Stomach (tissue), 9 donors: ENCODE measurements around the gene RET. TPM values are rescaled to one million over a fixed set of nuclear protein-coding genes. Genes with fewer than 3 reads are reported as not detected.

Experiments used
- DNase-seq, 2 donors: peaks; one replicate each; pipeline versions ENCODE4 v3.0.0 to v3.0.0-alpha.2; 2013 to 2019
- H3K27ac ChIP-seq, 5 donors: fragments of 200-600 bp in 4 of 5; sonication (generic) in 4 of 5; one replicate each; pipeline ENCODE4 v1.5.1; 2013 to 2019; ENCODE audit warnings: mild to moderate bottlenecking in 1 of 5, moderate library complexity in 1 of 5
- H3K27me3 ChIP-seq, 3 donors: fragments of 200-600 bp; sonication (generic); one replicate each; pipeline ENCODE4 v1.5.1; 2017 to 2019; ENCODE audit warnings: mixed run types in 1 of 3
- H3K36me3 ChIP-seq, 4 donors: fragments of 200-600 bp; sonication (generic); 1 replicate in 3 of 4; 2 replicates in 1 of 4; pipeline ENCODE4 v1.5.1; 2016 to 2019
- H3K4me1 ChIP-seq, 4 donors: fragments of 200-600 bp; sonication (generic); one replicate each; pipeline ENCODE4 v1.5.1; 2016 to 2019
- H3K4me3 ChIP-seq, 4 donors: fragments of 200-600 bp; sonication (generic) in 3 of 4; one replicate each; pipeline ENCODE4 v1.5.1; 2016 to 2019; ENCODE audit warnings: mild to moderate bottlenecking in 1 of 4
- H3K9me3 ChIP-seq, 4 donors: fragments of 200-600 bp; sonication (generic); one replicate each; pipeline ENCODE4 v1.5.1; 2016 to 2019
- EP300 ChIP-seq: sonication (generic); formaldehyde crosslinking; IDR thresholded peaks from one replicate; pipeline ENCODE4 v1.6.1; 2017; ENCODE audit warnings: antibody characterized with exemption
- POLR2A ChIP-seq, 4 donors: fragments of 450-650 bp; IDR thresholded peaks; one replicate each; pipeline ENCODE4 v1.6.1; 2016; ENCODE audit warnings: antibody characterized with exemption in 4 of 4, control low read depth in 2 of 4, mild to moderate bottlenecking in 1 of 4, moderate library complexity in 1 of 4
- POLR2AphosphoS5 ChIP-seq, 3 donors: sonication (generic); formaldehyde crosslinking; IDR thresholded peaks; one replicate each; pipeline ENCODE4 v1.6.1; 2016; ENCODE audit warnings: antibody characterized with exemption in 3 of 3
- WGBS, 5 donors: extraction: QIAGEN DNeasy Blood & Tissue Kit in 3 of 5; methylation state at CpG; one replicate each; pipeline versions ENCODE4 v1.1.5 to v1.1.7; 2013 to 2018; 5-methylcytosine and 5-hydroxymethylcytosine counted together
- intact Hi-C: fragments of 100-400 bp; cut with DNase I; formaldehyde crosslinking; loops from one replicate; pipeline ENCODE4 v1.15.1; 2023; ENCODE audit warnings: low total_unique reads
- polyA plus RNA-seq, 3 donors: library from polyadenylated mRNA; stranded (reverse); fragments of 200-250 nt; gene quantifications; one replicate each; pipeline ENCODE4 v1.2.3, GENCODE V29; 2013
- total RNA-seq, 5 donors: library from RNA; depleted of rRNA; stranded (reverse); fragments of >200 nt; gene quantifications; one replicate each; pipeline versions ENCODE4 v1.1.0 to v1.2.3, GENCODE V29; 2014 to 2016
- TF ChIP-seq, protein P1 (sequence below), 7 experiments: fragments of 450-650 bp in 4 of 7; fragments of 200-600 bp in 3 of 7; sonication (generic) in 3 of 7; IDR thresholded peaks; one replicate each; pipeline ENCODE4 v1.5.1; 2016 to 2019; ENCODE audit warnings: antibody characterized with exemption in 7 of 7, control low read depth in 2 of 7, mild to moderate bottlenecking in 1 of 7
- donor health status: healthy with polysubstance abuse.
- donor health status: Bipolar disorder and iron deficiency.
- donor health status: healthy.

RET gene
- total and polyA plus RNA-seq, 8 donors: 0.31 to 9.8 (median 2.5) TPM; not detected in 2

DNA sequence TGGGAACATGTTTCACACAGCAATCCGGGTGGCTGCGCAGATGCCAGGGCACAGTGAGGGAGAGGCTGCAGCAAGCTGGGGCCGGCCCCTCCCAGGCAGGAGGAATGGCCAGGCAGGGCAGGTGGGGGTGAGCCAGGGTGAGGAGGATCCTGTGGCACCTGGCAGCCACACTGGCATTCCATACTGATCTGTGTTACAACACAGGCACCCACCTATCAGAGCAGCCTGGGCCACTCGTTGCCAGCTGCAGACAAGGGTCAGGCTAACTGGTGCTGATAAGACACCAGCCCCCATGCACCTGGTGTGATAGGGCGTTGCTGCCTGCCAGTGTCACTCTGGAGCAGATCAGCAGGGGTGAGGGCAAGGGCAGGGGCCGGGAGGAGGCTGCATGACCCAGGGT is 16.6 kb upstream of the RET start:
- H3K4me3 ChIP-seq: no peak overlapping the region
- intact Hi-C loops: no loop called here
- H3K27ac ChIP-seq: no peak overlapping the region
- peaks cover 0 to 28% (median 3%) of the 10 kb centered on the region in 3 donors for H3K27me3 ChIP-seq
- 28 to 49% (median 33%) methylated on average over 4 to 6 of the region's 6 CpGs for WGBS, 5 donors
- no peak for TF ChIP-seq POLR2A (IDR thresholded peaks at IDR 0.05)
- TF ChIP-seq, protein P1, sequence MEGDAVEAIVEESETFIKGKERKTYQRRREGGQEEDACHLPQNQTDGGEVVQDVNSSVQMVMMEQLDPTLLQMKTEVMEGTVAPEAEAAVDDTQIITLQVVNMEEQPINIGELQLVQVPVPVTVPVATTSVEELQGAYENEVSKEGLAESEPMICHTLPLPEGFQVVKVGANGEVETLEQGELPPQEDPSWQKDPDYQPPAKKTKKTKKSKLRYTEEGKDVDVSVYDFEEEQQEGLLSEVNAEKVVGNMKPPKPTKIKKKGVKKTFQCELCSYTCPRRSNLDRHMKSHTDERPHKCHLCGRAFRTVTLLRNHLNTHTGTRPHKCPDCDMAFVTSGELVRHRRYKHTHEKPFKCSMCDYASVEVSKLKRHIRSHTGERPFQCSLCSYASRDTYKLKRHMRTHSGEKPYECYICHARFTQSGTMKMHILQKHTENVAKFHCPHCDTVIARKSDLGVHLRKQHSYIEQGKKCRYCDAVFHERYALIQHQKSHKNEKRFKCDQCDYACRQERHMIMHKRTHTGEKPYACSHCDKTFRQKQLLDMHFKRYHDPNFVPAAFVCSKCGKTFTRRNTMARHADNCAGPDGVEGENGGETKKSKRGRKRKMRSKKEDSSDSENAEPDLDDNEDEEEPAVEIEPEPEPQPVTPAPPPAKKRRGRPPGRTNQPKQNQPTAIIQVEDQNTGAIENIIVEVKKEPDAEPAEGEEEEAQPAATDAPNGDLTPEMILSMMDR (IDR thresholded peaks at IDR 0.05): no peak
- TF ChIP-seq EP300: no peak
- no peak for TF ChIP-seq POLR2AphosphoS5 (IDR thresholded peaks at IDR 0.05)
- no peaks in the 10 kb centered on the region for H3K36me3 ChIP-seq
- no peaks in the 10 kb centered on the region for H3K4me1 ChIP-seq
- H3K9me3 ChIP-seq: no peaks in the 10 kb centered on the region
- DNase-seq: peak in 1 of 2 donors; percentile 46

DNA sequence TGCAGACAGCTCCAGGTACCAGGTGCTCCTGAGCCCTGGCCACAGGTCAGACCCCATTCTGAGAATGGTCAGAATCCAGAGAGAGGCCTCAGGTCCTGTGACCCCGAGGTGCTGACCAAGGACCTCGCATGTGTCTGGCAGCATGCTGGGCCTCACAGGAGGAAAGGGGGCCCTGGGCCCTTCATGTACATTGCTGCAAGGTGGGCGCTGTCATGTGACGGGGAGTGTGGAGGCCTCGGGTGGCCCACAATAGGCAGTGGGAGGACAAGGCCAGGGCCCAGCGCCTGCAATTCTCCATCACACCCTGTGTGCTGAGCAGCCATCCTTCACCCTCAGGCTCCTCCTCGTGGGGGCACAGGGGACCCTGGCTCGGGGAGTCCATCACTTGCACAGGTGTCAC is 15.5 kb upstream of the RET start:
- 40 to 91% (median 90%) methylated on average over 1 to 8 of the region's 8 CpGs for WGBS, 5 donors

DNA sequence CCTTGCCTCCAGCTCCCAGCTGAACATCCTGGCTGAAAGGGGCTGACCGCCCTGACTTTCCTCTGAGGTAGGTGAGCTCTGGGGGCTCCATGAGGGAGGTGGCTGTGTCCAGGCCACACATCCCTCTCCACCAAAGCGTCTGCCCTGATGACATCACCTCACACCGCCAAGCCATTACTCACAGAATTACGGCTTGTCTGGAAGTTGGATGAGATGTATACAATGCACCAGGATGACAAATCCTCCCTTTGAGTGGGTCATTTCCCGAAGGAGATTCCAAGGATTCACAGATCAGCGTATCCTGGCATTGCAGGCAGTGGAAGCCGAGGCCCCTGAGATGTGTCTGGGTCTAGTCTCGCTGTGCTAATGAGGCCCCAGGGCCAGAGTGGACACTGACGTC is 15.1 kb upstream of the RET start:
- whole genome bisulfite sequencing, 5 donors: 81 to 89% (median 88%) methylated on average over 9 of the region's 9 CpGs
- TF ChIP-seq EP300 (no peak), POLR2AphosphoS5 (IDR thresholded peaks at IDR 0.05) (no peak), POLR2A (IDR thresholded peaks at IDR 0.05) (no peak)
- TF ChIP-seq, protein P1 (IDR thresholded peaks at IDR 0.05): no peak
- intact Hi-C loops: no loop called here
- no peaks in the 10 kb centered on the region for H3K4me1 ChIP-seq
- no peak for DNase-seq
- no peak overlapping the region for H3K4me3 ChIP-seq
- H3K9me3 ChIP-seq: no peaks in the 10 kb centered on the region
- H3K36me3 ChIP-seq: no peaks in the 10 kb centered on the region
- peaks cover 0 to 23% (median 3%) of the 10 kb centered on the region in 3 donors for H3K27me3 ChIP-seq
- H3K27ac ChIP-seq: no peak overlapping the region

More for the DNA sequence above, 15.5 kb upstream of the RET start:
- Histone ChIP-seq H3K27ac (no peak overlapping the region), H3K27me3 (peaks cover 0 to 27% (median 3%) of the 10 kb centered on the region in 3 donors), H3K36me3 (no peaks in the 10 kb centered on the region), H3K9me3 (no peaks in the 10 kb centered on the region), H3K4me1 (no peaks in the 10 kb centered on the region), H3K4me3 (no peak overlapping the region)
- DNase-seq: no peak
- intact Hi-C loops: no loop called here
- TF ChIP-seq EP300: no peak

DNA sequence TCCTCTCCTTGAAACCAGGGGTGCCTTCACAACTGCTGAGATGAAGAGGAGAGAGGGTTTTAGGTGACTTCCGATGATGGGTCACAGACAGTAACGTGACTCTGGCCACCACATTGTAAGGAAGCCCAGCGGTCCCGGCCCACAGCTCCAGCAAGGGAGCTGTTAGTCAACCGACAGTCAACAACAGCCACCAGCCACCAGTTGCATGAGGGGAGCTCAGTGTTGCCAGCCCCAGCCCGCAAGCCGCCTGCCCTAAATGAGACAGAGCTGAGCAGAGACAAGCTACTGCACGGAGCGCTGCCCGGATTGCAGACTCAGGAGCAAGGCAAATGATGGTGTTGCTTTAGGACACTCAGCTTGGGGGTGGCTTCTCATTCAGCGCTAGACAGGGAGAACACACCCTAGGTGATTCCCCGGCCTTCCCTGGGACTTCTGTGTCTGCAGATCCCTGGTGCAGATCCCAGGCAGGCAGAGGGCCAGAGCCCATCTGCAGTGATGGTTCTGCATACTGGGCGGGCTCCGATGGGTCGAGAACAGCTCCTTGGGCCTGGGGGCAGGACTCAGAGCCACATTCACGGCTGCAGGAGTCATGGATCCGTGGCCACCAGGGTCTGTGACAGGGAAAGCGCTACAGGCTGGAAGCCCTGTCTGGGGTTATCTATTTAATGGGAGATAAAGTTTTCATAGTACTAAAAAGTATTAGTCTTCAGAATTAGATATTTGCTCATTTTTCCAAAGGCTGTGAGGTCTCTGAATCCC is 14.3 kb upstream of the RET start:
- Histone ChIP-seq H3K9me3 (no peaks in the 10 kb centered on the region), H3K36me3 (no peaks in the 10 kb centered on the region), H3K27ac (no peak overlapping the region), H3K27me3 (peaks cover 0 to 15% (median 3%) of the 10 kb centered on the region in 3 donors), H3K4me3 (no peak overlapping the region), H3K4me1 (no peaks in the 10 kb centered on the region)
- 86 to 92% (median 90%) methylated on average over 15 to 18 of the region's 18 CpGs for WGBS, 5 donors
- no peak for TF ChIP-seq POLR2AphosphoS5 (IDR thresholded peaks at IDR 0.05)
- no peak for TF ChIP-seq POLR2A (IDR thresholded peaks at IDR 0.05)
- DNase-seq: no peak
- intact Hi-C loops: no loop called here

DNA sequence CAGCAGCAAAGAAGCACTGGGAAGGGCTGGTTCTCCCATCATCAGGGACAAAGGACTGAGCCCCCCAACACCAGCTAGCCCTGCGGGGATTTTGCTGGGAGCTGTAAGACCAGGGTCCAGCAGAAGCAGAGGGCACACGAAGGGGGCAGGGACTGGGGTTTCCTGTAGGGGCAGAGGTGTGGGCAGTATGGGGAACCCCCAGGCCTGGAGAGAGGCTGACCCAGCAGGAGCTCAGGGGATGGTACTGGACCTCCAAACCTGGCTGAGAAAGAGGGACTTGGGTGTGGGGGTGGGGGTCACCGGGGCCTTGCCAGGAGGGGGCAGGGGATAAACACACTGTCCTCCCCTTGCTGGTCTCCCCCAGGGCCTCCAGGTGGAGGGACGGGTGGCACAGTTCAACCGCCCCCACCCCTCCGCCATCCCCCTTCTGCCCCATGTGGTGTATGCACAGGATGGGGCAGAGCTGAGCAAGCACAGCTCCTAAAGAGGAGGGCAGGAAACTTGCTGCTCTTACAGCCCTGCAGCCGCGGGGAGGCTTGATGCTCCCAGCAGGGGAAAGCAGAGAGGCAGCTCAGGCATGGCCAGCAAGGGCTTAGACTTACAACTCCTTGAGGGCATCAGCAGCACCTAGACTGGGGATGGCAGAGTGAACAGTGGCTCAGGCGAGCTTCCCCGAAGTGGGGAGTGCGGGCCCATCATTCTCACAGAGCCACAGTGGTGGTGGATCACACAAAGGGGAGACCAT is 12.4 kb upstream of the RET start:
- DNase-seq: no peak
- 64 to 81% (median 73%) methylated on average over 11 of the region's 11 CpGs for WGBS, 5 donors
- no peaks in the 10 kb centered on the region for H3K36me3 ChIP-seq
- no peak overlapping the region for H3K27ac ChIP-seq
- intact Hi-C loops: no loop called here
- H3K4me1 ChIP-seq: peaks cover 0 to 13% (median 0%) of the 10 kb centered on the region in 4 donors
- H3K9me3 ChIP-seq: no peaks in the 10 kb centered on the region
- peaks cover 0 to 7% (median 3%) of the 10 kb centered on the region in 3 donors for H3K27me3 ChIP-seq
- H3K4me3 ChIP-seq: no peak overlapping the region
- no peak for TF ChIP-seq POLR2A (IDR thresholded peaks at IDR 0.05)
